ENCODE data around the gene TFDP2. TPM values are rescaled to one million over a fixed set of nuclear protein-coding genes. Genes with fewer than 3 reads are reported as not detected.
"Not testable (repeated sequence)": the region's sequence is repeated elsewhere in the genome, so short reads cannot be mapped to it uniquely, and the experiment has no call there.

Gene TFDP2
- total RNA-seq, 2 donors from 2014 or later = 22.1 to 31.9 TPM

DNA sequence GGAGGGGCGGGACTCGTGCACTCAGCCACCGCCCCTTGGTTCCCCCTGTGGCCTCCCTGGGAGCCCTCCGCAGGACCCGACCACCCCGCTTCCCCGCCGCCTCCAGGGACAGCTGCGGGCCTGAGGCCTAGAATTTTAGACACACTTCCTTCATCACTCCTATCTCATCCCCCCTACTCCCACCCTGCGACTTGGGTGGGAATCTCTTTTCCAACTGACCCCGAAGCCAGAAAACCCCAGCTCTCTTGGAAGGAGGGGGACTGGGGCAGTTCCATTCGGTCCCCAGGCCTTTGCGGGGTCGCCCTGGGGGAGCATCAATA lies 289 bp upstream of the TFDP2 start:
- Mint-ChIP-seq H3K36me3 (ENCODE audit: low read depth) (no peaks in the 10 kb centered on the region), H3K4me3 (peak overlapping the region; percentile 93), H3K27ac (peak overlapping the region; percentile 16), H3K4me1 (peaks cover 31% of the 10 kb centered on the region), H3K27me3 (no peaks in the 10 kb centered on the region)
- no peaks in the 10 kb centered on the region for H3K9me3 ChIP-seq (ENCODE audit: control insufficient read depth, low read length, poor library complexity, severe bottlenecking)
- no peak for DNase-seq
- ATAC-seq = no peak

DNA sequence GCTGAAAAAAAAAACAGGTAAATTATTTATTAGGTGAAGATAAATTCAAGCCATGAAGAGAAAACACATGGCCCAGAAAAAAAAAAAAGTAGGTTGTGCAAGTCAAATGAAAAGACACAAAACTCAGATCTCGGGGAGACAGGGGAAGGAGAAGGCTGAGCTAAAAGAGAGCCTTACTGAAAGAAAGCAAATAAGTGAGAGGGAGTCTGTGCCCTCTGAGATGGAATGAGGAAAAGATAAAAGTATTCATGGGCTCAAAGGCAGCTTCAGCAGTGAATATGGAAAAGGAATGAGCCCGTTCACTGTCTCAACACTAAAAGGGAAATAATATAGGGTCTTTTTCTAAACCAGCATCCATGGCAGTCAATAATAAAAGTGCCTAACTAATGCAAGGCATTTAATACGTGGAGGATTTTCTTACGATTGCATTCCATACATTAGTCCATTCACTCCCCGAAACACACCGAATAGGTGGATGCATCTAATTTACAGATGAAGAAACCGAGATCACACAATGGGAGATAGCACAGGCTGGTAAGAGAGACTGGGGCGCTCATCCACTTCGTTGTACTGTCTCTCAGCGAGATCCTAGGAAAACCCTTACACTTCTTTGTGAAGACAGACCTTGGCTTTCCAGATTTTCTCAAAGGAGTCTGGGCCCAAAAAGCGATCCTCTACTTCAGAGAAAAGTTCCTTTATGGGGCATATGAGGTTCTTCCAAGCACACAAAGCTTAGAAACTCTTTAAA lies 1.1 kb downstream of the TFDP2 start:
- Mint-ChIP-seq H3K4me3 (peak overlapping the region; percentile 93), H3K27me3 (no peaks in the 10 kb centered on the region), H3K4me1 (peaks cover 33% of the 10 kb centered on the region), H3K36me3 (ENCODE audit: low read depth) (no peaks in the 10 kb centered on the region), H3K27ac (peak overlapping the region; percentile 32)
- no peaks in the 10 kb centered on the region for H3K9me3 ChIP-seq (ENCODE audit: control insufficient read depth, low read length, poor library complexity, severe bottlenecking)
- no peak for ATAC-seq
- DNase-seq = no peak

DNA sequence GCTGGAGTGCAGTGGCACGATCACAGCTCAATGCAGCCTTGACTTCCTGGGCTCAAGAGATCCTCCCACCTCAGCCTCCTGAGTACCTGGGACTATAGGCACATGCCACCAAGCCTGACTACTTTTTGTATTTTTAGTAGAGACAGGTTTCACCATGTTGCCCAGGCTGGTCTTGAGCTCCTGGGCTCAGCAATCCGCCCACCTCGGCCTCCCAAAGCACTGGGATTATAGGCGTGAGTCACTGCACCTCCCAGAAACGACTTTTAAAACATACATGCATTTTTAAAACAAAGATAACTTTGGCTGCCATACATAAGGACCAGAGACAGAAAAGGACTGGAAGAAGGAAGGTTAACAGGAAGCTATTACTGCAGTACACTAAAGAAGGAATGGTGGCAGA lies 4.8 kb downstream of the TFDP2 start:
- H3K36me3 Mint-ChIP-seq (ENCODE audit: low read depth); H3K27me3 Mint-ChIP-seq; DNase-seq; H3K9me3 ChIP-seq (ENCODE audit: control insufficient read depth, low read length, poor library complexity, severe bottlenecking); H3K27ac Mint-ChIP-seq; ATAC-seq; H3K4me3 Mint-ChIP-seq: not testable (repeated sequence)
- peaks cover 28% of the 10 kb centered on the region for H3K4me1 Mint-ChIP-seq

DNA sequence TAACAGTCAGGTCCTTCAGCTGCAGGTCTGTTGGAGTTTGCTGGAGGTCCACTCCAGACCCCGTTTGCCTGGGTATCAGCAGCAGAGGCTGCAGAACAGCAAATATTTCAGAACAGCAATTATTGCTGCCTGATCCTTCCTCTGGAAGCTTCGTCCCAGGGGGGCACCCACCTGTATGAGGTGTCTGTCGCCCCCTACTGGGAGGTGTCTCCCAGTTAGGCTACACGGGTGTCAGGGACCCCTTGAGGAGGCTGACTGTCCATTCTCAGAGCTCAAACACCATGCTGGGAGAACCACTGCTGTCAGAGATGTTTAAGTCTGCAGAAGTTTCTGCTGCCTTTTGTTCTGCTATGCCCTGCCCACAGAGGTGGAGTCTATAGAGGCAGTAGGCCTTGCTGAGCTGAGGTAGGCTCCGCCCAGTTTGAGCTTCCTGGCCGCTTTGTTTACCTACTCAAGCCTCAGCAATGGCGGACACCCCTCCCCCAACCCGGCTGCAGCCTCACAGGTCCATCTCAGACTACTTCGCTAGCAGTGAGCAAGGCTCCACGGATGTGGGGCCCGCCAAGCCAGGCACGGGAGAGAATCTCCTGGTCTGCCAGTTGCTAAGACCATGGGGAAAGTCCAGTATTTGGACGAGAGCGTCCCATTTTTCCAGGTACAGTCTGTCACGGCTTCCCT lies 8.6 kb downstream of the TFDP2 start:
- not testable (repeated sequence) for H3K4me3 Mint-ChIP-seq; H3K9me3 ChIP-seq (ENCODE audit: control insufficient read depth, low read length, poor library complexity, severe bottlenecking); ATAC-seq; H3K4me1 Mint-ChIP-seq; DNase-seq; H3K27ac Mint-ChIP-seq; H3K27me3 Mint-ChIP-seq; H3K36me3 Mint-ChIP-seq (ENCODE audit: low read depth)

DNA sequence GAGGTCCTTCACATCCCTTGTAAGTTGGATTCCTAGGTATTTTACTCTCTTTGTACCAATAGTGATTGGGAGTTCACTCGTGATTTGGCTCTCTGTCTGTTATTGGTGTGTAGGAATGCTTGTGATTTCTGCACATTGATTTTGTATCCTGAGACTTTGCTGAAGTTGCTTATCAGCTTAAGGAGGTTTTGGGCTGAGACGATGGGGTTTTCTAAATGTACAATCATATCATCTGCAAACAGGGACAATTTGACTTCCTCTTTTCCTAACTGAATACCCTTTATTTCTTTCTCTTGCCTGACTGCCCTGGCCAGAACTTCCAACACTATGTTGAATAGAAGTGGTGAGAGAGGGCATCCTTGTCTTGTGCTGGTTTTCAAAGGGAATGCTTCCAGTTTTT lies 12.3 kb downstream of the TFDP2 start:
- H3K27ac Mint-ChIP-seq; H3K36me3 Mint-ChIP-seq (ENCODE audit: low read depth); ATAC-seq: not testable (repeated sequence)

DNA sequence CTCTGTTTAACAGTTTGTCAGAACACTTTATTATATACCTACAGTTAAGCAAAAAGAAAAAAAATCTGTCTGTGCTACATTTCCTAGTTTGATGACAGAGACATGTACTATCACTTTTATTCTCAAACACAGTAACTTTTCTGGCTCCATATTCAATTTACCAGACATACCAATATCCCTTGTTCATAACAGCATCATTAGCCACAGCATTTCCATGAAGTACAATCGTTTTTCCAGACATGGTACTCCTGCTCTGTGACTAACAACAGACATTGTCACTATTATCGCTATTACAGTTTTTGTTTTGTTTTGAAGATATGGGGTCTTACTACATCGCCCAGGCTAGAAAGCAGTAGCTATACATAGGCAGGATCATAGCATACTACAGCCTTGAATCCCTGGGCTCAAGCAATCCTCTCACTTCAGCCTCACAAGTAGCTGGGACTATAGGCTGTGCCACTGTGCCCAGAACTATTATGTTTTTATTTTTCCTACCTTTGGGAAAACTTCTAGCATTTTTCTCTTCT lies 14.5 kb downstream of the TFDP2 start:
- H3K4me3 Mint-ChIP-seq = no peak overlapping the region
- DNase-seq = no peak
- no peak for ATAC-seq
- H3K27ac Mint-ChIP-seq = peak overlapping the region; percentile 19
- H3K4me1 Mint-ChIP-seq = peaks cover 3% of the 10 kb centered on the region
- H3K27me3 Mint-ChIP-seq = no peaks in the 10 kb centered on the region
- peaks cover 2% of the 10 kb centered on the region for H3K36me3 Mint-ChIP-seq (ENCODE audit: low read depth)
- no peaks in the 10 kb centered on the region for H3K9me3 ChIP-seq (ENCODE audit: control insufficient read depth, low read length, poor library complexity, severe bottlenecking)

More for the DNA sequence above, 12.3 kb downstream of the TFDP2 start:
- H3K27me3 Mint-ChIP-seq; H3K9me3 ChIP-seq (ENCODE audit: control insufficient read depth, low read length, poor library complexity, severe bottlenecking); H3K4me1 Mint-ChIP-seq; DNase-seq: not testable (repeated sequence)
- peak overlapping the region; percentile 7 for H3K4me3 Mint-ChIP-seq

- no peak overlapping the region for H3K4me3 Mint-ChIP-seq
- peaks cover 6% of the 10 kb centered on the region for H3K4me1 Mint-ChIP-seq
- ATAC-seq = no peak
- H3K36me3 Mint-ChIP-seq (ENCODE audit: low read depth) = peaks cover 2% of the 10 kb centered on the region
- no peaks in the 10 kb centered on the region for H3K9me3 ChIP-seq (ENCODE audit: control insufficient read depth, low read length, poor library complexity, severe bottlenecking)
- H3K27me3 Mint-ChIP-seq = no peaks in the 10 kb centered on the region
- no peak overlapping the region for H3K27ac Mint-ChIP-seq
- no peak for DNase-seq
Observed at GRCh38 chr3:142129516-142130171, 19.7 kb downstream of the TFDP2 start.

- H3K36me3 Mint-ChIP-seq (ENCODE audit: low read depth) = peaks cover 2% of the 10 kb centered on the region
Observed at GRCh38 chr3:142127941-142128658, 21.2 kb downstream of the TFDP2 start.

DNA sequence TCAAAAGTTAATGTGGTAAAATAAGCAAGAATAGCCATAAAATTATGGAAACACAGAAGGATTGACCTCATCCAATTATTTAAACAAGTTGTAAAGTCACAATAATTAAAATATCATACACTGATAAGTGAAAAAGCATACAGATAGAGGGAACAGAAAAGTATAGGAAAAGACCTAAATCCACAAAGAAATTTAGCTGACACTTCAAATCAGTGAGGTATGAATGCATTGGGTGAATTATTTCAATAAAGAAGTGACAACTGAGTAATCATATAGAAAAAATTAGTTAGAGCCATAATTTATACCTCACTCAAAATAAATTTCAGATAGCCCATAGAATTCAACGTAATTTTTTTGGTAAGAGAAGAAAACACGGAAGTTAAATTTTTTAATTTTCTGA lies 25.1 kb downstream of the TFDP2 start:
- Mint-ChIP-seq H3K27ac (no peak overlapping the region), H3K4me3 (no peak overlapping the region), H3K36me3 (ENCODE audit: low read depth) (no peaks in the 10 kb centered on the region), H3K27me3 (no peaks in the 10 kb centered on the region), H3K4me1 (peaks cover 12% of the 10 kb centered on the region)
- no peaks in the 10 kb centered on the region for H3K9me3 ChIP-seq (ENCODE audit: control insufficient read depth, low read length, poor library complexity, severe bottlenecking)
- ATAC-seq (no peak), DNase-seq (no peak)

More at GRCh38 chr3:142127941-142128658, 21.2 kb downstream of the TFDP2 start:
- ATAC-seq (no peak), DNase-seq (no peak)
- peak overlapping the region; percentile 65 for H3K27ac Mint-ChIP-seq
- H3K4me3 Mint-ChIP-seq = no peak overlapping the region
- H3K27me3 Mint-ChIP-seq = no peaks in the 10 kb centered on the region
- peaks cover 6% of the 10 kb centered on the region for H3K4me1 Mint-ChIP-seq
- H3K9me3 ChIP-seq (ENCODE audit: control insufficient read depth, low read length, poor library complexity, severe bottlenecking) = no peaks in the 10 kb centered on the region

DNA sequence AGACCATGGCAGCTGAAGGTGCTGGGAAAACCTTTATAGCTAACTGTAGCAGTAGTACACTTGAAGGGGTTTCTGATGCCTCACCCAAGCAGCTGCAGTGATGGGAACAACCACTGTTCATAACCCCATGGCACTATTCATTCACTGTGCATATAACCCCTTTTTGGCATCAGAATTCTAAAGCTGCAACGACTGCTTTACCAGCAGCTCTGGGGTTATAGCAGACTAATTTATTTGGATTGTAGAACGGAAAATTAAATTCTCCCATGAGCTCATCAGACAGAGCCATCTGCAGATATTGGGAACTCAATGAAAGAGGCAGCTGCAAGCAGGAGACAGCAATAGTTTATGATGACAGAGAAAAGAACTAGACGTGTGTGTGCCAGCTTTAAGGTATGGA lies 28.6 kb downstream of the TFDP2 start:
- no peaks in the 10 kb centered on the region for H3K36me3 Mint-ChIP-seq (ENCODE audit: low read depth)
- H3K27me3 Mint-ChIP-seq = no peaks in the 10 kb centered on the region
- no peak for DNase-seq
- peaks cover 17% of the 10 kb centered on the region for H3K4me1 Mint-ChIP-seq
- H3K27ac Mint-ChIP-seq = no peak overlapping the region
- no peak overlapping the region for H3K4me3 Mint-ChIP-seq
- H3K9me3 ChIP-seq (ENCODE audit: control insufficient read depth, low read length, poor library complexity, severe bottlenecking) = no peaks in the 10 kb centered on the region
- ATAC-seq = no peak

GRCh38 chr3:142118911-142119310 lies 30.4 kb downstream of the TFDP2 start:
- Mint-ChIP-seq H3K4me3 (no peak overlapping the region), H3K27ac (no peak overlapping the region), H3K27me3 (no peaks in the 10 kb centered on the region), H3K4me1 (peaks cover 17% of the 10 kb centered on the region), H3K36me3 (ENCODE audit: low read depth) (no peaks in the 10 kb centered on the region)
- no peak for DNase-seq
- no peak for ATAC-seq
- H3K9me3 ChIP-seq (ENCODE audit: control insufficient read depth, low read length, poor library complexity, severe bottlenecking) = no peaks in the 10 kb centered on the region

- H3K9me3 ChIP-seq (ENCODE audit: control insufficient read depth, low read length, poor library complexity, severe bottlenecking) = no peaks in the 10 kb centered on the region
- ATAC-seq = no peak
- Mint-ChIP-seq H3K27me3 (no peaks in the 10 kb centered on the region), H3K4me1 (peaks cover 17% of the 10 kb centered on the region), H3K4me3 (no peak overlapping the region), H3K27ac (peak overlapping the region; percentile 77), H3K36me3 (ENCODE audit: low read depth) (no peaks in the 10 kb centered on the region)
- DNase-seq = no peak
Observed at GRCh38 chr3:142117056-142117851, 32.1 kb downstream of the TFDP2 start.
